PC-3 (cell line): ENCODE measurements around the gene SFXN1.

Experiments used
- CTCF ChIP-seq: fragments of 300-600 bp; sonication (generic); conservative IDR thresholded peaks from 2 replicates; pipeline ENCODE4 v1.5.1; 2017; ENCODE audit warnings: antibody characterized with exemption, low read depth, mild to moderate bottlenecking, low read length
- EZH2 ChIP-seq: fragments of 300-600 bp; sonication (generic); IDR thresholded peaks from one replicate; pipeline ENCODE4 v1.6.1; 2017; ENCODE audit warnings: antibody characterized with exemption, mild to moderate bottlenecking, low read length; ENCODE audit not compliant: unreplicated experiment
- EZH2phosphoT487 ChIP-seq: fragments of 300-600 bp; sonication (generic); IDR thresholded peaks from 2 replicates; pipeline ENCODE4 v1.6.1; 2018; ENCODE audit warnings: mild to moderate bottlenecking, antibody characterized with exemption, low read length, borderline replicate concordance

- TF ChIP-seq CTCF: no peak
- no peak for TF ChIP-seq EZH2
- no peak for TF ChIP-seq EZH2phosphoT487
Observed at GRCh38 chr5:175557778-175558177, 79.4 kb downstream of the SFXN1 start.
